ENCODE data around the gene STIL.

The STIL gene

DNA sequence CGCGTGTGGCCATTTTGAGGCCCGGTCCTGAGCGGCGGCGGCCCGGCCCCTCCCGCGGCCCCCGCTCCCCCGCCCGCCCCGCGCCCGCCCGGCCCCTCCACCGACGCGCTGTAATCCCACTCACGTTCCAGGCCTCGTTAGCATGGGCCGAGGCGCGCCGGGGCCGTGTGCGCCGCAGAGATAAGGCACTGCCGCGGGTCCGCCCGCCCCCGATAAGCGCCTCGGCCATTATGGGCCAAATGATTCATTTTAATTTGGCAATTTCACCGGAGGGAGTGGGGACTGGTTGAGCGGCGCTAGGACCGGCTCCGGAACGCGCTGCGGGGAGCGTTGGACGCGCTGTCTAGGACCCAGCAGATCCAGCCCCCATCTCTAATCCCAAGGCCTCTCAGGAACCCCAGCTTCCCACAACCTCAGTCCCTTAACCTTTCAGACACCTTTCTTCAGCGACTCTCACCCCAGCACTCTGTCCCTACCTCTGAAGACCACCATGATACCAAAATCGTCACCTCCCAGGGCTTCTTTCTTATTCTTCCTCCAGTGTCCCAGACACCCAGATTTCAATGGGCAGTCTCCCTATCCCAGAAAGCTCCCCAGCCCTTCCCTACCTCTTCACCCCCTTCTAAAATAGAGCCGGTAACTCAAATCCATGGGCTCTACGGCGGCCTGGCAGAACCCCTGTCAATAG, 81.6 kb downstream of the STIL start, which contains the start of gene TAL1:
Gene TAL1, minus strand, starts transcription at position 39 of the 688 bp plus-strand sequence. CDS start 6,337 bp downstream, outside the sequence.
- DNase-seq, result no peak

DNA sequence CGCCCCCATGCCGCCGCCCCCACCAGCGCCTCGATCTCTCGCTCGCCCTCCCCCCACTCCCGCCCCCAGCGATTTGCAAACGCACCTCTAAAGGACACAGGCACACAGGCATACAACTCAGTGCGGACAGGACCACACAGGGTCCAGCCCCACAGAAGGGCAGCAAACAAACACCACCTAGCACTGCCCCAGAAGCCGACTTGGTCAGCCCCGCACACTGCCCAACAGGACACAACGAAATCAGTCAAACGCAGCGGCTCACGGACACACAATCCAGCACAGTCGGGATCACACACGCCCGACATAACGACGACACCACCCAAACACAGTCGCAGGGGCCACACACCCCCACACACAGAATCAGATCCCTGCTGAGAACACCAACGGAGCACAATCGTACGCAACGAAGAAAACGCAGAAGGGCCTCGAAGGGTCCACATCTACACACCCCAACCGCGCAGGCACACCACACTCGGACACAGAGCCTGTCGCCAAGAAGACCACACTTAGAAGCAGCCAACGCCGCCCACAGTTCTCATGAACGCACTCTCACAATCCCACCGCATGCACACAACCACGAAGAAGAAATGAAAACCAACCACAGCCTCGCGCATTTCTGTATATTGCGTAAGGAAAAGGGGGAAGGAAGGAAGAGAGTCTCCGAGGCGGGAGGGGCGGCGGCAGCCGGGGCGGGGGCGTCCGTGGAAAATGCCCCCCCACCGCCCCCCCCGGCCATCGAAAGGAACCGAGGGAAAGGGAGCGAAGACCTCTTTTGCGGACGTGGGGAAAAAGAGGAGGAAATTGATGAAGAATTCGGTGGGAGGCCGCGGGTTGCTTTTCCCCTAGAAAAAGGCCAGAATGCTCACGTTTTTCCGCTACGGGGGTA, 82.4 kb downstream of the STIL start:
- peak; percentile 2 for DNase-seq

DNA sequence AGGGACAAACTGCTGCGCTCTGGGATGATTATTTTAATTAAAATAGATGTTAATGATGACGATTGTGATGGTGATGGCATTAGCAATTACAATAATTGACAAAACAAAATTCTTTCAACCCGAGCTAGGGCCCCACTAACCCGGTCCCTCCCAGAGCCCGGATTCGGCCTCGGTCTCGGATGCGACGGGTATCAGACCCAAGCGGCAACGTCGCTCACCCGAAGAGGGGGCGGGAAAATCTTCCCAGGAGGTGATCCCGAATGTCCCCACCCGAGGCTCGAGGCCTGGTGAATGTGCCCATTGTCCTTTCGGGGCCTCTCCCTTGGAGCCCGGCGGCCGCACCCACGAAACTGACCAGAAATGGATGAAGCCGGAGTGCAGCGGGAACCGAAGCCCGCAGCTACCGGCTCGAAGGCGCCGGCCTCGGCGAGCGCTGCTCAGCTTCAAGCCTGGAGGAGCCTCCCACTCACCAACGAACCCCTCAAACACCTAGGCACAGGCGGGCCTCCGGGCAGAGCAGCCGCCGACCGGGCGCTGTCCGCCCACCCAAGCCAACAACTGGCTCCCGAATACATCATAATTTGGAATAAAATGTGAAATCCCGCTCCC, 83.2 kb downstream of the STIL start:
- DNase-seq, result no peak

DNA sequence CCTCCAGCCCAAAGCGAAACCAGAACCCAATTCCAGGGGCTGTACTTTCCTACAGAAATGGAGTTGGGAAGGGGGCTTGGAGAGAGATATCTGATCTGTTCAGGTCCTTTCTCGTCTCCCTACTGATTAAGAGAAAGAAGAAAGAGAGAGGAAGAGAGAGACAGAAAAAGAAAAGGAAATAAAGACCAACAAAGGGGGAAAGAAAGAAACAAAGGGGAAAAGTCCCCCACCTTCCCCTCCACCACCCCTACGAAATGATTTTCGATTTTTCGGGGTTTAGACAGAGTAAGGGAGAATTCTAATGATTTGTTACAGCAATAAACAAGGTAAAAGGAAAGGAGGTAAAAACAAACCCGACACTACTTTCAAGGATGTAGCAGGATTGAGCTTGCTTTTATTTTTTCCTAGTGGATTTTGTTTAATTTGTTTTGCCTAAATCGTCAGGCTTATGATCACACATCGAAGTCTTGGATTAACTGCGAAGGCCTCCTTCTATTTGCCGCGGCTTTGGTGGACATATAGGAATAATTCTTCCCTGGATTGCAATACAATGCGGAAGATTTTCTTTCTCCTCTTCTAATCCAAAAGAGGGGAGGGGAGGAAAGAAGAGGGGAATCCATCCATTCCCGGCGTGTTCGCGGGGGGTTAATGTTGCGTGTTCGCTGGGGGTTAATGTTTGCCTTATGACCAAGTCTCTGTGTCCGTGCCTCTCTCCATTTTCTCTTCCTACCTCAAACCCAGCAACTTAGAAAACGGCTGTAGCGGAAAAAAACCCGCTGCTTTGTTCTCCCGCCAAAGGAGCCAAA, 83.9 kb downstream of the STIL start:
- DNase-seq, result no peak

DNA sequence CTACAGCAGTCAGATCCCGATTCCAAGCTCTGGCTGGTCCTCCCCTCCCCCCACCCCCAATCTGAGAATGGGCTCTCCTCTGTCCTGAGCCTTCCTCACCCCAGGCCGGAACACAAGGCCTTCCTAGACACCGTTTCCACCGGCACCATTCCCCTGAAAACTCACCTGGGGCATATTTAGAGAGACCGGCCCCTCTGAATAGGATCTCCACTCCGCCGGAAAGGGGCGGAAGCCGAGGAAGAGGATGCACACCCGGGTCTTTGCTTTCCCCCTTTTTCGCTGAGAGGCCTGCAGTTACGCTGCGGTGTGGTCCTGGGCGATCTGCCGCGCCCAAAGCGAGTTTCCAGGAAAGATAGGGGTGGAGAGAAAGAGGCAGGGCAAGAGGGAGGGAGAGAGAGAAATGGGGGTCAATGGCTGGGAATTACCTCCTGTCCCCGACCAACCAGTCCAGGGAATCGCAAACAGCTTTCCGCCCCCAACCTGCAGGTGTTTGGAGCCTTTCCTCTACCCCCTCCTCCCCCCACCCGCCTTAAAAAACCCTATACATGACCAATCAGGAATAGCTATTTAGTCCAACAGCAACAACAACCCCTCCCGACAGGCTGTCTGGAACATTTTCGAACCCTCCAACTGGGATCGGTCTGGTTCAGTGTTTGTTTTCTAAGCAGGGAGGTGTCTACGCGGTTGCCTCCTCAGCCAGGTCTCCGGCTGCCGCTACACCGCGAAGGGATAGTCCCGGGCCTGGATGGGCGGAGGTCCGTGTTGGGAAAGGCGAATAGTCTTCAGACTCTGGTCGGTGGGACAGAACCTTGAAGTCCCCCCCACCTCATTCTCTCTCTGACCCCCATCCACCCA, 84.7 kb downstream of the STIL start:
- DNase-seq, result no peak

DNA sequence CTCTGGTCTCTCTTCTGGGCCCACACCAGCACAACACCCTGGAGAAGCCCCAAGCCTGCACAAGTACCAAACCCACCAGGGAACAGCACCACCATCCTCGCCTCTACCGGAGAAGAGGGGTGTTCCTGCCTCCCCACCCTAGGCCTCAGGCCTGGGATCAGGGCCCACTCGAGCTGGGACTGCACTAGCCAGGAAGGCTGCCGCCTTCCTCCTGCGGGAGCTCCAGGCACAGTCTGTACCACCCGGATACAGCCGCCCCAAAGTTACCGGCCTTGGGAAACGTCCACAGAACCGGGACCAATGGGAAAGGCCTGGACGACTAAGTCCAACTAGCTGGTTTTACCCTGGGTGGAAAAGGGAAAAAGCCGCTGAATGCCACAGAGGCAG, 85.3 kb downstream of the STIL start:
- DNase-seq, result no peak

DNA sequence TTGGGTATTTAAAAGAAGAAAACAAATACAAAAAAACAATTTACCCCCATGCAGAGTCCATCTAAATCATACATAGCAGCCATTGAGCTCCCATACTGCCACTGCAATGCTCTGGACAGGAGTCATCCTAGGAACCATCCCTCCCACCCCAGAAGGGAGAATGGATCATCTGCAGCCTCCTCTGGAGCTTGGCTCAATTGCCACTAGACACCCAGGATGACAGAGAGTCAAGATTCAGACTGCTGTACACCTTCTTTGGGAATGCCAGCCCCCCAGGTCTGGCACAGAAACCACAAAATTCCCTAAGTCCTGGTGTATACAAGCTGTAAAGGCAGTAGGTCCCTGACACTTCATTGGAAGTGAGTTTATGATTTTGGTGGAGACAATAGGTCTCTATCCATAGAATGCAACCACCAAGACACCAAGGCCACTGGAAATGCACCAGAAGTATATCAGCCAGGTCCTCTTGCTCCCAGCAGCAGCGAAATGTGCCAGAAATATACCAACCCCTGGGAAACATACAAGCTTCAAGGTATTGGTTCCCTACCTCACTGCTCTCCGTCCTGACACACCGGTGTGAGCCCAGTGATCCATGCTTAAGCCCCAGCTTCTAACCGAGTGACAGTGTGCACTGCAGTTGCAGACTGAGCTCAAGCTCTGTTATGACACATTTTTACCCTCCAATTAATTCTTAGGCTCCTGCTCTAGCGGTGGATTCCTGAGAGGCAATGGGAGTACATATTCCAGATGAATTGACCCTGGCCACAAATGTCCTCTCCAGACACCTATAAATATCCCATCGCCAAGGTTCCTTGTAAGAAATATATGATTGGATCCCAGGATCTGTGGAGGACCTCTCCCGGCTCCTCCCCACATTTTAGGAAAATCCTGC, 86.4 kb downstream of the STIL start:
- DNase-seq, result no peak

DNA sequence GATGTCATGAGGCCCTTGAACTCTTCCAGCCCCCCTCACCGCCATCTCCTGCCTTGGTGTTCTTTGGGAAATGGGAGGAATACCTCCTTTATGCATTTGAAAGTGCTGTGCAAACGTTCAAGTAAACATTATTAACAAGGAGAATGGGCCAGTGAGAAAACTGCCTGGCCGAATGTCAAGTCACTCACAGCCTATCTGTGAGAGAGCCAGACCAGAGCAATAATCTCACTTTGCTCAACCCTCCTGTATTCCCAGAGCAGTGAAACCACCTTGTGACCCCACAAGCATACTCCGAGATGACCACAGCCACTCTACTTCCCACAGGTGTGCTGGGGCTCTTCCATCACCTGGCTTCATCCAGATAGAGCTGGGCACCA, 87.1 kb downstream of the STIL start:
- no peak for DNase-seq

DNA sequence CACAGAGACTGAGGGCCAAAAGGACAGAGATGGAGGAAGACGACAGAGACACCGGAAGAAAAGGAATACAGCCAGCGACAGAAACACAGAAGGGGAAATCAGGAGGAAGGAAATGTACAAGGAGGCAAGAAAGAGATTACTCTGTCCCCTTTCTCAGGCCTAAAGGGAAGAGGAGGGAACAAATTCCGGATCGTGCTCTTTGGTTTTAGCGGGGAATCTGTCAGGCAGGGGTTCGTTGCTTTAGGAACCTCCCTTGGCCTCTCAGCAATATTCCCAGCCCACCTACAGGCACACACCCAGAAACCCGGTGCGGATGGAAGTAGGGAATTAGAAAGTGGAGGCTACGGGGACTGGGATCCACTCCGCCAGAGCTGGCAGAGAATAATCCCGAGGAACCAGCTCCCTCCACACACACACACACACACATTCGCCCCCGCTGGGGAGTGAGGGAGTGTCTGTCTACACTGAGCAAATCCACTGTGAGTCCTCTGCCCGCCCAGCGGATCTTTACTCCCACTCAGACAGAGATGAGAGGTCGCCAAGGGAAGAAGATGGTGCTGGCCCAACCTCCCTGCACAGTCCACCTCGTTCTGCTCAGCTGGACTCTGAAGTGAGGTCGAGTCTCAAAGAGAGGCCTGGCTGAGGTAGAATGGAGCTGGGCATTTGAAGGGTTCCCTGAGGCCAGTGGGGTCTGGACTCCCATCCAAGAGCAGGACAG, 87.7 kb downstream of the STIL start:
- peak; percentile 4 for DNase-seq

DNA sequence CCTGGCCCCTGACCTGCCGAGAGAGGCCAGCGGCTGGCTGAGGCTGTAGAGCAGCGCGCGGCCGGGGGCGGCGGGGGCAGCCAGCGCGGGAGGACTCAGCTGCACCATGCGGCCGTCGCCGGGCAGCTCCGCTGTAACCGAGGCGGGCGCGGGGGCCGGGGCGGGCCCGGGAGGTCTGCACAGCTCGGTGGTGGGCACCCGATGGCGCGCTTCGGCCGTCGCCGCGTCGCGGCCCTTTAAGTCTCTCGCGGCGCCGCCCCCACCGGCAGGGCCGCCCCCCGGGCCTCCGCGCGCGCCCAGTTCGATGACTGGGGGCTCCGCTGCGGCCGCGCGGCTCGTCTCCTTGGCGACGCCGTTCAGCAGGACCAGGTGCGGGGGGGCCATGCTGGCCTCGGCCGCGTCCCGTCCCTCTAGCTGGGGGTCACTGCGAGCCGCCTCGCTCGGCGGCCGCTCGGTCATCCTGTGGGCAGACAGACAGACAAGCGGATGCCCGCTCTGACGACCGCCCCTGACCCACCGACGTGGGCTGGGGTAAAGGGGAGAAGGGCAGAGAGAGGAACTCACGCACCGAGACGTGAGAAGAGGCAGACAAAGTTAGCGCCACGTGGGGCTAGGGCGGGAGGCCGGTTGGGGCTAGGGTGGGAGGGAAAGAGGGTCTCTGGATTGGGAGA, 88.4 kb downstream of the STIL start:
- peak; percentile 20 for DNase-seq

DNA sequence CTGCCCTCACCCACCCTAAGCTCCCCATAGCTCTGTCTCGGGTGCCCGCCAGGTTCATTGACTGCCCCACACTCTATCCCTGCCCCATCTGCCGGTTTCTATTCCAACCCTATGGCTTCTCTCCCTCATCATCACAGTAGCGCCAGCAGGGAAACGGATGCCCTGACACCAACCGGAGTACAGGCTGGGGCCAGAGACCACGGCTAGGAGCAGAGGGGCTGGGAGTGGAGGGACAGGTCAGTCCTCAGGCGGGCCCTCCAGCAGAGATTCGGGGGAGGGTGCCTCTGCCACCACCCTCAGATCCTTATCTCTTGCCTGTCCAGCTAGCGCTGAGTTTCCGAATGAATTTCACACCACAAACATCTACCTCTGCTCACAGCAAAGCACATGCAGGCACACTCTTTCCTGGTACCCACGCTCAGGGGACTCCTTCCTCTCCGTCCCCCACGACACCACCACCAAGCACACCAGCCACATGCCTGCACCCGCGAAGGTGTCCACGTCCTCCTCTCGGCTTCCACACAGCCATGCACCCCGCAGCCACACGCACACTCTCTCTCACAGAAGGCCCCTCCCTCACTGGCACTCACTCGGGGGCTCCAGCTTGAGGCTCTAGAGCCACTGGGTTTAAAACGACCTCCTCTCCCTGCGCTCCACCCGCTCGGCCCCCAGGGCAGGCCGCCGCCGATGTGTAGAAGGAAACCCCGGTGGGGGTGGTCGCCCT, 89.1 kb downstream of the STIL start:
- no peak for DNase-seq

DNA sequence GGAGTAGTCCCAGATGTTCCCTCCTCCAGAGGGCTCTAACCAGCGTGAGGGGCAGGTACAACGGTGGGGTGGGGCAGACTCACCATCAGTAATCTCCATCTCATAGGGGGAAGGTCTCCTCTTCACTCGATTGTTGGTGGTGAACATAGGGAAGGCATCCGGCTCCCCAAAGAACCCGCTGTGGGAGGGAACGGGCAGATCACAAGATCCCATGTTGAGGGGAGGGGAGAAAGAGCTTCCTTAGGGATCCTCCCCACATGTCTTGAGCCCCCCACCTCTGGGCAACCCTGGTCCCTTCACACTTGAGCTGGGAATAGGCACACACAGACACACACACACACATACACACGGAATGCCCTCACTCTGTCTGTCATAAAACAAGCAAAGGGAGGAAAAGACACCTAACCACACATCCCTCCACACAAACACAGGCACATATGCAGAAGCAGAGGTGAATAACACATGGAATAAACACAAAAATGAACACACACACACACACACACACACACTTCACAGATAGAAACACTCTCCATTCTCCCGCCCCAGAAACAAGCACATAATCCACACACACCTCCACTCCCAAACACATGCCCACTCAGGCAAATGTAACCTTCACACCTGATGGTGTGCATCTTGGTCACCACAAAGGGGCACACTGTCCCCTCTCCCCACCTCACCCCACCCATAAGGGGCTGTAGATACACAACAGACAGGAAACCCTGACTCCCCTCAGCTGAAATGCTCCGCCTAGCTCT, 89.8 kb downstream of the STIL start:
- no peak for DNase-seq

DNA sequence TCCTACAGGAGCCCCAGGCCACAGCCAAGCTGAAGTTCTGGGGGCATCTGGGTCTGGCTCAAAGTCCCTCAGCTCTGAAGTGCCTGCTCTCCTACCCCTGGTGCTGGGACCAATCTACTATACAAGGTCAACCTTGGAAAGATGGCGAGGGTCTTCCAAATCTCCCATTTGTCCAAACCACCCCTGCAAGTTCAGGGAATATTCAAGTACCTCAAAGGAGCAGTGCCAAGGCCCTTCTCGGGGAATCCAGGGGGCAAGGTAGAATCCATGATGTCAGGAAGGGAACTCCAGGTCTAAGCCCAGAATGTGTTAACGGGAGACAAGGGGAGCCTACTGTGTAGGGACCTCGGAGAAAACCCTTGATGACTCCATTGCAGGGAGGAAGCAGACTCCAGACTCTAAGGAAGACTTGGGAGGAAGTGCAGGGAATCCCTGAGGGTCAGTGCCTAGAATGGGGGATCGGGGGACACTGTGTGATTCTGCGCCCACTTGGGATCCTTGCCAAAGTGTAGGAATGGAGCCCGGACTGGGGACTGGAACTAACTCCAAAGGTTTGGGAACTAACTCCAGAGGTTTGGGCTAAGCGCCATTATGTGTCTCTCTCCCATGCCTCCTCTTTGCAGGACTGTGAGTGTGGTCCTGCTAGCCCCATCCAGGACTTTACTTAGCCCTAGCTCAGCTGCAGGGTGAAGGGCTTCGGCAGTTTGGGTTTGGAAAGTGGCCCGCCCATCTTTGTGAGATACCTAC, 90.6 kb downstream of the STIL start:
- DNase-seq, result no peak

DNA sequence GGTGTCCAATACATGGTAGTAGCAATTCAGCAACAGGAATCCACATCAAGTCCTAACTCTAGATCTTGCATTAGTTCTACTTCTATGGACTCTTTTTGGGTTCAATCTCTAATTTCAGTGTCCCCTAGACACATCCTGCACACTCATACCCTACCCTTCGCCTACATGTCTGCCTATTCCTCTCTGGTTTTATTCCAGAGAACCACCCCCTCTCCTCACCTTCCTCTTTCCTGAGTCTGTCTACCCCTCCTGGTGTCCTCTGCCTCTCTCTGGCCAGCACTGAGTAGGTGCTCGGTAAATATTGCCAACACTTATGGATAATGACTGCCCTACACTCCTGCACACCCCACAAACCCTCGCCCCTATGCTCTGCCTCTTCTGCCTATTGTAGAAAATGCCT, 91.5 kb downstream of the STIL start:
- DNase-seq, result no peak

DNA sequence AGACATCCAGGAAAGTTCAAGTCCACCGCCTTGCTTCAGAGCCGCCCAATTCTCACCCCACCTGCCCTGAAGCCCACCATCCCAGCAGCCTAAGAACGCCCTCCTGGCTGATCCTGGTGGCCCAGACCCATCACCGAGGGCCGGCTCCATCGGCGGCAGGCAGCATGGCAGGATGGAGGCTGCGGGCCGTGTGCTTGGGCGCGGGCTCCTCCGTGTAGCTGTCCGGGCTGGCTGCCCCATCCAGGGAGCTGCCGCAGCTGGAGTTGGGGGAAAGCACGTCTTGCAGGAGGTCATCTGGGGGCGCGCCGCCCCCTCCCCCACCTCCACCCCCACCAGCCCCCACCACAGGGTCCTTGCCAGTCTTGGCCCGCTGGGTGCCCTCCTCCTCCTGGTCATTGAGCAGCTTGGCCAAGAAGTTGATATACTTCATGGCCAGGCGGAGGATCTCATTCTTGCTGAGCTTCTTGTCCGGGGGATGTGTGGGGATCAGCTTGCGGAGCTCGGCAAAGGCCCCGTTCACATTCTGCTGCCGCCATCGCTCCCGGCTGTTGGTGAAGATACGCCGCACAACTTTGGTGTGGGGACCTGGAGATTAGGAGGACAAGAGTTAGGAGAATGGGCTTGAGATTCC, 94.2 kb downstream of the STIL start:
- no peak for DNase-seq

DNA sequence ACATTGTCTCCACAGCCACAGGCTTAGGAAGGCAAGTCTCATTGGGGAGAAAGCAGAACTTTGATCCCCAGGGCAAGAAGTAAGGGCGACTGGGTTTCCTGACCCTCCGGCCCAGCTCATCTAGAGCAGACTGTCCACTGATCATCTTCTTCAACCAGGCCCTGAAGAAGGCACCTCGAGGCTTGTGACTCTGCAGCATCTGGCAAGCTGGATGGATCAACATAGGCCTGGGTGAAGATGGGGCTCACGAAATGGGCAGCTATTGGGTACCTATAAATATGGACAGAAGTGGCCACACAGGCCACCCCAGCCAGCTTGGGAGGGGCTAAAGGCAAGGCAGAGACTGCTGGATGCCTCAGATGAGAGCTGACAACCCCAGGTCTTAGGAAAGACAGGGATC, 94.9 kb downstream of the STIL start:
- DNase-seq, result no peak
